Effector memory CD4-positive, alpha-beta T cell (primary cell): Measurements from ENCODE around the gene ZNF438.
"Not testable (repeated sequence)": the region's sequence is repeated elsewhere in the genome, so short reads cannot be mapped to it uniquely, and the experiment has no call there.

Source experiments
- DNase-seq, 3 donors: peaks; one replicate each; pipeline ENCODE4 v3.0.0-alpha.2; 2020
- H3K27ac ChIP-seq: 2 replicates; pipeline ENCODE4 v1.7.0; 2013; ENCODE audit warnings: mild to moderate bottlenecking, low read length, moderate library complexity; ENCODE audit not compliant: insufficient read depth, poor library complexity, severe bottlenecking
- H3K27me3 ChIP-seq: replicated peaks from 2 replicates; pipeline ENCODE4 v1.7.0; 2013; ENCODE audit warnings: mild to moderate bottlenecking, low read length; ENCODE audit not compliant: insufficient read depth, control insufficient read depth, poor library complexity, severe bottlenecking
- H3K36me3 ChIP-seq: 2 replicates; pipeline ENCODE4 v1.7.0; 2013; ENCODE audit warnings: mild to moderate bottlenecking, low read length, moderate library complexity; ENCODE audit not compliant: control insufficient read depth, insufficient read depth
- H3K4me1 ChIP-seq: 2 replicates; pipeline ENCODE4 v1.7.0; 2013; ENCODE audit warnings: low read length, mild to moderate bottlenecking; ENCODE audit not compliant: control insufficient read depth, insufficient read depth, poor library complexity, severe bottlenecking
- H3K4me3 ChIP-seq: 2 replicates; pipeline ENCODE4 v1.7.0; 2013; ENCODE audit warnings: low read length, low read depth, mild to moderate bottlenecking; ENCODE audit not compliant: insufficient read depth, poor library complexity, severe bottlenecking
- H3K9me3 ChIP-seq: 2 replicates; pipeline ENCODE4 v1.7.0; 2013; ENCODE audit warnings: mild to moderate bottlenecking, low read length, moderate library complexity; ENCODE audit not compliant: control insufficient read depth

The ZNF438 gene

DNA sequence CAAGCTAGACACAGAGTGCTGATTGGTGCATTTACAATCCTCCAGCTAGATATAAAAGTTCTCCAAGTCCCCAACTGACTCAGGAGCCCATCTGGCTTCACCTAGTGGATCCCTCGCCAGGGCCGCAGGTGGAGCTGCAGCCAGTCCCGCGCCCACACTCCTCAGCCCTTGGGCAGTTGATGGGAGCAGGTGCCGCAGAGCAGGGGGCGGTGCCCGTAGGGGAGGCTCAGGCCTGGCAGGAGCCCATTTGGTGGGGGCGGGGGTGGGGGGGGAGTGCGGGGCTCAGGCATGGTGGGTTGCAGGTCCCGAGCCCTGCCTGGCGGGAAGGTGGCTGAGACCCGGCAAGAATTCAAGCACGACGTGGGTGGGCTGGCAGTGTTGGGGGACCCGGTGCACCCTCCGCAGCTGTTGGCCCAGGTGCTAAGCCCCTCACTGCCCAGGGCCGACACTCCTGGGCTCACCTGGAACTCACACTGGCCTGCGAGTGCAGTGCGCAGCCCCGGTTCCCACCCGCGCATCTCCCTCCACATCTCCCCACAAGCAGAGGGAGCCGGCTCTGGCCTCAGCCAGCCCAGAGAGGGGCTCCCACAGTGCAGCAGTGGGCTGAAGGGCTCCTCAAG is 101.7 kb downstream of the ZNF438 start:
- Histone ChIP-seq H3K4me1 (no peaks in the 10 kb centered on the region), H3K9me3 (no peaks in the 10 kb centered on the region), H3K4me3 (no peak overlapping the region), H3K27me3 (no peaks in the 10 kb centered on the region), H3K36me3 (no peaks in the 10 kb centered on the region), H3K27ac (no peak overlapping the region)
- DNase-seq, result no peak

DNA sequence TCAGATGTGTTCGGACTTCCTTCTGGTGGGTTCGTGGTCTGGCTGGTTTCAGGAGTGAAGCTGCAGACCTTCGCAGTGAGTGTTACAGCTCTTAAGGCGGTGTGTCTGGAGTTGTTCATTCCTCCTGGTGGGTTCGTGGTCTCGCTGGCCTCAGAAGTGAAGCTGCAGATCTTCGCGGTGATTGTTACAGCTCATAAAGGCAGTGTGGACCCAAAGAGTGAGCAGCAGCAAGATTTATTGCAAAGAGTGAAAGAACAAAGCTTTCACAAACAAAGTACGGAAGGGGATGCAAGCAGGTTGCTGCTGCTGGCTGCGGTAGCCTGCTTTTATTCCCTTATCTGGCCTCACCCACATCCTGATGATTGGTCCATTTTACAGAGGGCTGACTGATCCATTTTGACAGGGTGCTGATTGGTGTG is 102.3 kb downstream of the ZNF438 start:
- not testable (repeated sequence) for DNase-seq, H3K9me3 ChIP-seq, H3K36me3 ChIP-seq, H3K27ac ChIP-seq, H3K4me3 ChIP-seq, H3K4me1 ChIP-seq, H3K27me3 ChIP-seq

DNA sequence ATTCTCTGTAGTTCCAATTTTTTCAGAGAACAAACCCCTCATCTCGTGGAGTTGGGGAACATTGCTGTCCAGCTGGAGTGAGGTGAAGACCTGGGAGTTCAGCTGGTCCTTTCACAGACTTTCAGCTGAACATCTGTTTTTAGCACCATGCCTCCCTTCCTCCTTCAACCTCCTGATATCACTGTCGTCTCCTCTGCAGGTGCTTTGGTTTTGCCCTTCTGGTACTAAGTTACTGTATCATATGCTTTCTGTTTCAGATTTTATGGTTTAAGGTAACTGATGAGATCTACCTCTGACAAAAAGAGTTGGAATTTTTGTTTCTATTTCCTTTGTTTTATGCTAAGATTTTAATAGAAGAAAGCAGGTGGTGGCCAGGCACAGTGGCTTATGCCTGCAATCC is 102.9 kb downstream of the ZNF438 start:
- H3K27ac ChIP-seq, result no peak overlapping the region
- no peaks in the 10 kb centered on the region for H3K4me1 ChIP-seq
- no peak overlapping the region for H3K4me3 ChIP-seq
- no peaks in the 10 kb centered on the region for H3K27me3 ChIP-seq
- no peak for DNase-seq
- no peaks in the 10 kb centered on the region for H3K9me3 ChIP-seq
- H3K36me3 ChIP-seq, result no peaks in the 10 kb centered on the region

DNA sequence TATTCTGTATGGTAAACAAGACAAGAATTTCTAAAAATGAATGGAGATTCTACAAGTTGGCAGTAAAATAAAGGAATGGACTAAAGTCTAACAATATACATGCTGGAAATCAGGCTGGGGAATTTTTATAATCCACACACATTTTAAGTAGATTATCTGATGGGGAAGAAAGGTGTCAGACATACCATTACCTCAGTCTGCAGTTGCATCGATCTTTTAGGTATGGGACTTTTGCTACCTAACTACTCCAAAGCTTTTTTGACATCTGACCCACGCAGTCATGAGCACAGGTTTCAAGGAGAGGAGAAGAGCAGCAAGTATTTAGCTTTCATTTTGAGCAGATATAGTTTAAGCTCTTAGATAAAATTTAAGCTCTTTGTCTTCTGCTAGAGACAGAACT is 113.0 kb downstream of the ZNF438 start:
- Histone ChIP-seq H3K36me3 (no peaks in the 10 kb centered on the region), H3K4me3 (no peak overlapping the region), H3K27ac (no peak overlapping the region), H3K27me3 (no peaks in the 10 kb centered on the region), H3K4me1 (no peaks in the 10 kb centered on the region), H3K9me3 (no peaks in the 10 kb centered on the region)
- no peak for DNase-seq

DNA sequence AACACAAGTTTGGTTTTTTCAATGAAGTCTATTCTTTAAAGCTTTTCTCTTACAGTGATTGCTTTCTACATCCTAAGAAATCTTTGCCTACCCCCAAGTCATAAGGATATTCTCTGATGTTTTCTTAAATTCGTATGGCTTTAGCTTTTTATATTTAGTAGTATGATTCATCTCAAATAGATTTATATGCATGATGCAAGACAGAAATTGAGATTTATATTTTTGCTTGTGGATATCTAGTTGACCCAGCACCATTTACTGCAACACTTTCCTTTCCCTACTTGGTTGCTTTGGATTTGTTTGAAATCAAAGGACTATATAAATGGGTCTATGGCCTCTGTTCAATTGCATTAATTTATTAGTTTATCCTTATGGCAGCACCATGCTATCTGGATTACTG is 113.9 kb downstream of the ZNF438 start:
- H3K36me3 ChIP-seq, result no peaks in the 10 kb centered on the region
- H3K4me3 ChIP-seq, result no peak overlapping the region
- H3K27ac ChIP-seq, result no peak overlapping the region
- no peak for DNase-seq
- H3K9me3 ChIP-seq, result no peaks in the 10 kb centered on the region
- no peaks in the 10 kb centered on the region for H3K27me3 ChIP-seq
- no peaks in the 10 kb centered on the region for H3K4me1 ChIP-seq

DNA sequence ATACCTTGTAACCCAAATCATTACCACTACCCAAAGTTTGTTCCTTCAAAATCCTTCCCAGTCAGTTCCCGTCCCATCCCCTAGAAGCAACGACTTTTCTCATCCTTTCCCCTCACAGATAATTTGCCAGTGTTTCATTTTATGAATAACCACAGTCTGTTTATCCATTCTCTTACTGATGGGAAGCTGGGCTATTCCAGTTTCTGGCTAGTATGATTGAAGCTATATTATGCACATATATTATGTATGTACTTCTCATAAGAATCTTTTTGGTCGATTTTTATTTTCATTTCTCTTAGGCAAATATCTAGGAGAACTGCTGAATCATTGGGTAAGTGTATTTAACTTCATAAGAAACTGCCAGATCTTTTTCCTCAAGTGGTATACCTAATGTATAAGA is 114.6 kb downstream of the ZNF438 start:
- Histone ChIP-seq H3K4me3 (no peak overlapping the region), H3K36me3 (no peaks in the 10 kb centered on the region)

DNA sequence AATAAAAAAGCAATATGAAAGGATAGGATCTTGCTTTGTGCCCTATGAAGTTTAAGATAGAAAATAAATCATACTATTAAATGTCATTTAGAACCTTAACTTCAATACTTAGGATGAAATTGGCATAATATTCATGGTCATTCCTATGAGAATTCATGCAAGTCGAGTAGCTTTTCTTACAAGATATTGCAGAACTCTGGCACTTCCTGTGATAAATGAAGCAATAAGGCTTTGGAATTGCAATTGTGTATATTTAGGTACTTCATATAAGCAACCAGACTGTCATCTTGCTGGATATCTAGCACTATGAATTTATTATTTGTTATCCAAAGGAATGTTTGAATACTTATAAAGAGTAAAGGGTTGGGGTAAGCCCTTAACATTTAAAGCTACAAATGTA is 116.5 kb downstream of the ZNF438 start:
- Histone ChIP-seq H3K27ac (no peak overlapping the region), H3K36me3 (no peaks in the 10 kb centered on the region), H3K4me1 (no peaks in the 10 kb centered on the region), H3K4me3 (no peak overlapping the region), H3K27me3 (no peaks in the 10 kb centered on the region), H3K9me3 (no peaks in the 10 kb centered on the region)
- no peak for DNase-seq

More for the DNA sequence above, 114.6 kb downstream of the ZNF438 start:
- Histone ChIP-seq H3K27me3 (no peaks in the 10 kb centered on the region), H3K9me3 (no peaks in the 10 kb centered on the region), H3K27ac (no peak overlapping the region), H3K4me1 (no peaks in the 10 kb centered on the region)
- no peak for DNase-seq

DNA sequence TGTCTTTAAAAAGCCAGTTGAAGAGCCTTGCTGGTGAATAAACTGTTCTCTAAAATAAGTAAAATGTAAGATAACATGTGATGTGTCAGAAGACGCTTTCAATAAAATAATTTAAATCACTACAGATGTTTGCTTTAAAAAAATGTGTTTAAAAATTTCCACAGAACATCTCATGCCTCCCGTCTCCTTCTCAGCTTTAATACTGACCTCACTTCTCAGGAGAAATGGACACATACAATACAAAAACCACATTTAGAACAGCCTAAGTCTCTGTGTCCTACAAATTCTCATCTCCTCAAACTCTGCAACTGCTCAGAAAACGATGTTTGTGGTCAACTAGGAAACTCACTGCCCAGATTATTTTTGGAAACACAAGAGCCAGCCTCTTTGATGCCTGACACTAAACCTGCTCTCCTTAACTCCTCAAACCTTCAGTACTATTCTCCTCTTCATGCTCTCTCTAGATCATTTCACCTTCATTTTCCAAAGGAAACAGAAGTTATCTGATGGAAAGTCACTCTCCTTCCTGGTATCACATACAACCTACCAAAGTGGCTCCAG is 120.3 kb downstream of the ZNF438 start:
- H3K9me3 ChIP-seq, result no peaks in the 10 kb centered on the region
- H3K4me3 ChIP-seq, result no peak overlapping the region
- DNase-seq, result no peak
- H3K4me1 ChIP-seq, result no peaks in the 10 kb centered on the region
- no peak overlapping the region for H3K27ac ChIP-seq
- H3K27me3 ChIP-seq, result no peaks in the 10 kb centered on the region
- peaks cover 2% of the 10 kb centered on the region for H3K36me3 ChIP-seq

DNA sequence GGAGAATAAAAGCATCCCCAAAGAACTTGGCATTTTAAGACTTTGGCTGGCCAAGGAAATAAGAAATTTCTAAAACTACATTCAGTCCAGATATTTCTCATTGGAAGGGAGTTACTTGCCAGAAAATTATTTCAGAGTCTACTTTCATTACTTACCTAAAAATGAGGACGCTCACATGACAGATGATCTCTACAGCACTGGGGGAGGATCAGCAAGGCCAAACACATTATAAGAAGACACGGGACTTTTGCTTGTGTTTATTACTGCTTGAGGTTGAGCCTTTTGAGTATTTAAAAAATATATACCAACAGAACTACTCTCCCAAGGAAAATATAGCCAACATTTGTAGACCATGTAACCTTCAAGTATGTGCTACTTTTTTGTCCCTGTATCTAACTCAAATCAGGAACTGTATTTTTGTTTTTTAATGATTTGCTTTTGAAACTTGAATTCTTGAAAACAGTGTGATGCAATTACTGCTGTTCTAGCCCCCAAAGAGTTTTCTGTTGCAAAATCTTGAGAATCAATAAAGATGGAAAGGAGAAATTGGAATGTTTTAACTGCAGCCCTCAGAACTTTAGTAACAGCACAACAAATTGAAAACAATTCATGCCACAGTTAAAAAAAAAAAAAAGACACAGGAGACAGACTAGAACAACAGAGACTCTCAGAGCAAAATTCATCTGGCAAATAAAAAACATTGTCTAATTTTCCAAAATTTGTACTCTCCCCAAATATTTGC is 128.1 kb downstream of the ZNF438 start:
- Histone ChIP-seq H3K36me3 (peaks cover 2% of the 10 kb centered on the region), H3K27me3 (no peaks in the 10 kb centered on the region), H3K4me3 (no peak overlapping the region), H3K27ac (no peak overlapping the region), H3K4me1 (no peaks in the 10 kb centered on the region), H3K9me3 (no peaks in the 10 kb centered on the region)
- DNase-seq, result no peak

DNA sequence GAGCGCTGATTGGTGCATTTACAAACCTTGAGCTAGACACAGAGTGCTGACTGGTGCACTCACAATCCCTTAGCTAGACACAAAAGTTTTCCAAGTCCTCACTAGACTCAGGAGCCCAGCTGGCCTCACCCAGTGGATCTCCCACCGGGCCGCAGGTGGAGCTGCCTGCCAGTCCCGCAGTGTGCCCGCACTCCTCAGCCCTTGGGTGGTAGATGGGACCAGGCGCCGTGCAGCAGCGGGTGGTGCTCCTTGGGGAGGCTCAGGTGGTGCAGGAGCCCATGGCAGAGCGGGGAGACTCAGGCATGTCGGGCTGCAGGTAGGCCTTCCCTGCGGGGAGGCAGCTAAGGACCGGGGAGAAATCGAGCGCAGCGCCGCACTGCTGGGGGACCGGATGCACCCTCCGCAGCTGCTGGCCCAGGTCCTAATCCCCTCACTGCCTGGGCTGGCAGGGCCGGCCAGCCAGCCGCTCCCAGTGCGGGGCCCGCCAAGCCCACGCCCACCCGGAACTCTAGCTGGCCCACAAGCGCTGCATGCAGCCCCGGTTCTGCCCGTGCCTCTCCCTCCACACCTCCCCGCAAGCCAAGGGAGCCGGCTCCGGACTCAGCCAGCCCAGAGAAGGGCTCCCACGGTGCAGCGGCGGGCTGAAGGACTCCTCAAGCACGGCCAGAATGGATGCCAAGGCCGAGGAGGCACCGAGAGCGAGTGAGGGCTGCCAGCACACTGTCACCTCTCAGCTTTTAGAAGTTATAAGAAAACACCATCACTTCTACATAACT is 128.9 kb downstream of the ZNF438 start:
- Histone ChIP-seq H3K4me3 (no peak overlapping the region), H3K27me3 (no peaks in the 10 kb centered on the region), H3K9me3 (no peaks in the 10 kb centered on the region), H3K36me3 (peaks cover 2% of the 10 kb centered on the region), H3K4me1 (no peaks in the 10 kb centered on the region), H3K27ac (no peak overlapping the region)
- DNase-seq, result no peak
